Lower leg skin (tissue), 4 donors: Measurements from ENCODE around the gene CNTF. TPM values are rescaled to one million over a fixed set of nuclear protein-coding genes. Genes with fewer than 3 reads are reported as not detected.

Experiments used
- DNase-seq, 2 donors: peaks; one replicate each; pipeline ENCODE4 v3.0.0-alpha.2; 2019; ENCODE audit warnings: low spot score in 2 of 2
- H3K4me3 ChIP-seq: fragments of 200-600 bp; sonication (generic); 2 replicates; pipeline ENCODE4 v1.5.1; 2017; ENCODE audit warnings: mild to moderate bottlenecking, low read depth; ENCODE audit not compliant: poor library complexity, severe bottlenecking
- CTCF ChIP-seq, 3 donors: fragments of 450-650 bp; IDR thresholded peaks; one replicate each; pipeline ENCODE4 v1.5.1; 2016; ENCODE audit warnings: antibody characterized with exemption in 3 of 3, mild to moderate bottlenecking in 3 of 3, moderate library complexity in 2 of 3
- POLR2A ChIP-seq, 2 donors: fragments of 450-650 bp; IDR thresholded peaks; one replicate each; pipeline ENCODE4 v1.6.1; 2016 to 2017; ENCODE audit warnings: antibody characterized with exemption in 2 of 2, mild to moderate bottlenecking in 1 of 2, moderate library complexity in 1 of 2
- WGBS, 2 donors: methylation state at CpG; one replicate each; pipeline ENCODE4 v1.1.5; 2018; 5-methylcytosine and 5-hydroxymethylcytosine counted together
- intact Hi-C: fragments of 100-400 bp; cut with DNase I; formaldehyde crosslinking; loops from one replicate; pipeline ENCODE4 v1.15.0; 2023; ENCODE audit warnings: low total_unique reads
- total RNA-seq, 4 donors: library from RNA; depleted of rRNA; stranded (reverse); fragments of >200 nt; gene quantifications; one replicate each; pipeline ENCODE4 v1.1.0, GENCODE V29; 2016

CNTF gene
- total RNA-seq, 4 donors from 2014 or later = 0.89 to 2.3 (median 1.6) TPM

DNA sequence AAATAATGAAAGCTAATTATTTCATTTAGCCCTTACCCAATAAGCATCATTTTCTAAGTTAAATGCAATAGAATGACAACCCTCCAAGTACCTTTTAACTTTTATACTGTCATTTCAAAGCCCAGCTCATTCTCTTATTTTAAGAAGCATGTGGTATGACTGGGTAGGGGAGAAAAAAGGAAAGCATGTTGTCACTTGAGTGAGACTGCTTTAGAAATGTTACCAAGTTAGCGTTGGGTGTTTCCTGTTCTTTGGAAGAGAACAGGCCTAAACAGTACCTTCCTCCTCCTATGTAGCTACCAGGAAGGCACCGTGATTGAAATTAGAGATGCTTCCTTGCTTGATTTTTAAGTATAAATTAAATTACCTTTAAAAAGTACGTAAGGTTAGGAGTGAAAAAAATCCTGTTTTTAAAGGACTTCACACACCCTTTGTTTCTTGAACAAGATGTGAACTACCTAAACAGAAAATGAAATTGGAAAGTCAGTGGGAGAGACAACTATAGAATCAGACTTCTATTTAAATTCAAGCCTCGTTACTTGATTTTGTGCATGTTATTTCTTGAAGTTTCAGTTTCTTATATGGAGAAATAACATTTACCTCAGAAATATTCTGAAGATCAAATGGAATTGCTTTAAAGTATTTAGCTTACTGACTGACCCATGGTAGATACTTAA lies 741 bp upstream of the CNTF start:
- no peak overlapping the region for H3K4me3 ChIP-seq
- DNase-seq = no peak
- WGBS, 2 donors = 56 to 60% methylated on average over 4 of the region's 4 CpGs
- TF ChIP-seq POLR2A (IDR thresholded peaks at IDR 0.05) = no peak
- no peak for TF ChIP-seq CTCF (IDR thresholded peaks at IDR 0.05)
- intact Hi-C loops = no loop called here

DNA sequence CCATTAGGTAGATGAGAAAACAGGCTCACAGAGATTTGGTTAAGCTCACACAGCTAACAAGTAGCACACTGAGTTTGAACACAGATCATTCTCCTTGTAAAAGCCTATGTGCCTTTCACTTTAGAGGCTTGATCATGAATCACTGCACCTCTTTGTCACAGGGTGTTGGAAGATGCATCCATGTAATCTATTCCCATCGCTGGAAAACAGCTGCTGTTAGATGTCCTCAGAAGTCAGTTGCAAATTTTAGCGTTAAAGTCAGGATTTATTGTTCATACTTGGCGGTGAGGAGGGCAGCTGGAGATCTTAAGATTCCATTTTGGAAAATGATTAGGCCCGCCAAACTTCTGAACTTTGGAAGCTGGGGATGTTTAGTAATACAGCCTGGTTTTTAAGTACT lies 2.6 kb downstream of the CNTF start:
- no peak for TF ChIP-seq POLR2A (IDR thresholded peaks at IDR 0.05)
- no peak overlapping the region for H3K4me3 ChIP-seq
- intact Hi-C loops = no loop called here
- DNase-seq = no peak
- 70 to 87% methylated on average over 4 of the region's 4 CpGs for WGBS, 2 donors

GRCh38 chr11:58625826-58626460 lies 3.5 kb downstream of the CNTF start:
- TF ChIP-seq POLR2A (IDR thresholded peaks at IDR 0.05) (no peak), CTCF (IDR thresholded peaks at IDR 0.05) (no peak)
- intact Hi-C loops = no loop called here
- WGBS, 2 donors = 86 to 91% methylated on average over 4 of the region's 4 CpGs
- no peak for DNase-seq
- no peak overlapping the region for H3K4me3 ChIP-seq

GRCh38 chr11:58626934-58627483 lies 4.5 kb downstream of the CNTF start:
- DNase-seq = no peak
- 64 to 71% methylated on average over 4 of the region's 4 CpGs for WGBS, 2 donors
- TF ChIP-seq POLR2A (IDR thresholded peaks at IDR 0.05) (no peak), CTCF (IDR thresholded peaks at IDR 0.05) (no peak)
- no peak overlapping the region for H3K4me3 ChIP-seq
- intact Hi-C loops = no loop called here

- no peak for DNase-seq
- no peak overlapping the region for H3K4me3 ChIP-seq
- 64 to 71% methylated on average over 3 of the region's 3 CpGs for WGBS, 2 donors
- TF ChIP-seq POLR2A (IDR thresholded peaks at IDR 0.05) = no peak
- no peak for TF ChIP-seq CTCF (IDR thresholded peaks at IDR 0.05)
- intact Hi-C loops = no loop called here
Measured at GRCh38 chr11:58628446-58628845, 6.0 kb downstream of the CNTF start.

DNA sequence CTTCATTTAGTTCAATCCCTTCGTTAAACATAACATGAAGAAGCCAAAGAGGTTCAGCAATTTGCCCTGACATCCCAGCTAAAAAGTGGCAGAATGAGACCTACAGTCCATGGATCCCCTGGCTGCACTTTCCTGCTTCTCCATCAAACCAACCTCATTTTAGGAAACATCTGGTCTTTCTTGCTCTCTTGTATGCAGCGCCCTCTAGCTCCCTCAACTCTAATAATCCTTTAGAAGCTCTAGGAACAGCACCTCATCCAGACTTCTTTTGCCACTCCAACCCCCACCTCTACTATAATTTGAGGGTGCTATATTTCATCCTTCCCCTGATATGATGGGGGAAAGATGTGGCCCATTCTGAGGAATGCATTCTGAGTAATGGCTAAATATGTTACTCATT lies 7.4 kb downstream of the CNTF start:
- DNase-seq = no peak
- H3K4me3 ChIP-seq = no peak overlapping the region
- no peak for TF ChIP-seq CTCF (IDR thresholded peaks at IDR 0.05)
- 26 to 48% methylated on average over 2 of the region's 2 CpGs for WGBS, 2 donors
- intact Hi-C loops = loop anchor here (10.0 kb wide), 1 partner anchor 55 kb away; the partner anchor contains the start of genes LPXN and ZFP91
